Astrocyte (in vitro differentiated cells and primary cell): ENCODE results near the gene TNKS1BP1. TPM values are rescaled to one million over a fixed set of nuclear protein-coding genes. Genes with fewer than 3 reads are reported as not detected.

Experiments
- DNase-seq: peaks from one replicate; pipeline ENCODE4 v3.0.0-alpha.2; 2010; ENCODE audit warnings: low read depth
- FAIRE-seq: peaks from 2 replicates; lab custom pipeline; 2011; peaks lifted over from hg19 to GRCh38; lab: Jason Lieb, UNC
- H2AFZ ChIP-seq: 2 replicates; pipeline ENCODE4 v1.6.0; 2012; ENCODE audit warnings: low read depth, low read length, inconsistent platforms
- H3K27ac ChIP-seq: 2 replicates; pipeline ENCODE4 v1.5.1; 2011; ENCODE audit warnings: low read depth, low read length, inconsistent platforms
- H3K27me3 ChIP-seq: 2 replicates; pipeline ENCODE4 v1.6.0; 2011; ENCODE audit warnings: low read length, inconsistent platforms; ENCODE audit not compliant: insufficient read depth
- H3K36me3 ChIP-seq: 2 replicates; pipeline ENCODE4 v1.5.1; 2011; ENCODE audit warnings: low read length, inconsistent platforms; ENCODE audit not compliant: insufficient read depth
- H3K4me1 ChIP-seq: 2 replicates; pipeline ENCODE4 v1.5.1; 2011; ENCODE audit warnings: low read length, inconsistent platforms; ENCODE audit not compliant: insufficient read depth
- H3K4me2 ChIP-seq: 2 replicates; pipeline ENCODE4 v1.6.0; 2012; ENCODE audit warnings: low read length, inconsistent platforms
- H3K4me3 ChIP-seq: 2 replicates; pipeline ENCODE4 v1.5.1; 2011; ENCODE audit warnings: low read depth, mild to moderate bottlenecking, low read length, inconsistent platforms; ENCODE audit not compliant: insufficient read depth
- H3K79me2 ChIP-seq: 2 replicates; pipeline ENCODE4 v1.6.0; 2012; ENCODE audit warnings: mild to moderate bottlenecking, low read length, inconsistent platforms; ENCODE audit not compliant: insufficient read depth
- H3K9ac ChIP-seq: 2 replicates; pipeline ENCODE4 v1.6.0; 2012; ENCODE audit warnings: mild to moderate bottlenecking, low read length, inconsistent platforms
- H3K9me3 ChIP-seq: 2 replicates; pipeline ENCODE4 v1.5.1; 2012; ENCODE audit warnings: low read depth, mild to moderate bottlenecking, low read length, inconsistent platforms; ENCODE audit not compliant: insufficient read depth
- H4K20me1 ChIP-seq: 2 replicates; pipeline ENCODE4 v1.6.0; 2012; ENCODE audit warnings: low read length, inconsistent platforms; ENCODE audit not compliant: insufficient read depth
- H3K27ac Mint-ChIP-seq: one replicate; pipeline ENCODE4 v1.8.0; 2021; ENCODE audit warnings: mild to moderate bottlenecking, mixed read lengths; ENCODE audit not compliant: unreplicated experiment
- H3K27me3 Mint-ChIP-seq: one replicate; pipeline ENCODE4 v1.8.0; 2021; ENCODE audit warnings: low read depth, mixed read lengths; ENCODE audit not compliant: unreplicated experiment
- H3K36me3 Mint-ChIP-seq: one replicate; pipeline ENCODE4 v1.8.0; 2021; ENCODE audit warnings: low read depth, mixed read lengths; ENCODE audit not compliant: unreplicated experiment
- H3K4me1 Mint-ChIP-seq: one replicate; pipeline ENCODE4 v1.8.0; 2021; ENCODE audit warnings: low read depth, mixed read lengths; ENCODE audit not compliant: unreplicated experiment
- H3K4me3 Mint-ChIP-seq: one replicate; pipeline ENCODE4 v1.8.0; 2021; ENCODE audit warnings: mild to moderate bottlenecking, moderate library complexity, mixed read lengths; ENCODE audit not compliant: unreplicated experiment
- H3K9me3 Mint-ChIP-seq: one replicate; pipeline ENCODE4 v1.8.0; 2021; ENCODE audit warnings: mild to moderate bottlenecking, mixed read lengths; ENCODE audit not compliant: unreplicated experiment
- EZH2 ChIP-seq: IDR thresholded peaks from 2 replicates; pipeline ENCODE4 v1.6.1; 2012; ENCODE audit warnings: mild to moderate bottlenecking, low read length, inconsistent platforms; ENCODE audit not compliant: insufficient read depth
- total RNA-seq: library from RNA; stranded (reverse); gene quantifications from 2 replicates; pipeline ENCODE4 v1.2.1, GENCODE V29; 2021
- TF ChIP-seq, protein P1 (sequence below): IDR thresholded peaks from 2 replicates; pipeline ENCODE4 v1.5.1; 2011; ENCODE audit warnings: low read depth, mild to moderate bottlenecking, inconsistent platforms, low read length, moderate library complexity; ENCODE audit not compliant: insufficient read depth

TNKS1BP1 gene
- total RNA-seq, 1 donor from 2014 or later: 149 TPM

- Histone ChIP-seq H3K9me3 (no peaks in the 10 kb centered on the region), H3K9ac (no peak overlapping the region), H3K4me3 (no peak overlapping the region), H3K4me2 (no peak overlapping the region), H3K36me3 (peaks cover 21% of the 10 kb centered on the region), H2AFZ (no peak overlapping the region), H4K20me1 (peaks cover 72% of the 10 kb centered on the region), H3K27ac (no peak overlapping the region), H3K4me1 (peaks cover 51% of the 10 kb centered on the region), H3K27me3 (no peaks in the 10 kb centered on the region), H3K79me2 (peaks cover 71% of the 10 kb centered on the region)
- H3K9me3 Mint-ChIP-seq: no peaks in the 10 kb centered on the region
- peaks cover 36% of the 10 kb centered on the region for H3K4me1 Mint-ChIP-seq
- FAIRE-seq (no peak), DNase-seq (no peak)
- H3K4me3 Mint-ChIP-seq: no peak overlapping the region
- peaks cover 18% of the 10 kb centered on the region for H3K36me3 Mint-ChIP-seq
- no peaks in the 10 kb centered on the region for H3K27me3 Mint-ChIP-seq
- no peak for TF ChIP-seq EZH2
- TF ChIP-seq, protein P1, sequence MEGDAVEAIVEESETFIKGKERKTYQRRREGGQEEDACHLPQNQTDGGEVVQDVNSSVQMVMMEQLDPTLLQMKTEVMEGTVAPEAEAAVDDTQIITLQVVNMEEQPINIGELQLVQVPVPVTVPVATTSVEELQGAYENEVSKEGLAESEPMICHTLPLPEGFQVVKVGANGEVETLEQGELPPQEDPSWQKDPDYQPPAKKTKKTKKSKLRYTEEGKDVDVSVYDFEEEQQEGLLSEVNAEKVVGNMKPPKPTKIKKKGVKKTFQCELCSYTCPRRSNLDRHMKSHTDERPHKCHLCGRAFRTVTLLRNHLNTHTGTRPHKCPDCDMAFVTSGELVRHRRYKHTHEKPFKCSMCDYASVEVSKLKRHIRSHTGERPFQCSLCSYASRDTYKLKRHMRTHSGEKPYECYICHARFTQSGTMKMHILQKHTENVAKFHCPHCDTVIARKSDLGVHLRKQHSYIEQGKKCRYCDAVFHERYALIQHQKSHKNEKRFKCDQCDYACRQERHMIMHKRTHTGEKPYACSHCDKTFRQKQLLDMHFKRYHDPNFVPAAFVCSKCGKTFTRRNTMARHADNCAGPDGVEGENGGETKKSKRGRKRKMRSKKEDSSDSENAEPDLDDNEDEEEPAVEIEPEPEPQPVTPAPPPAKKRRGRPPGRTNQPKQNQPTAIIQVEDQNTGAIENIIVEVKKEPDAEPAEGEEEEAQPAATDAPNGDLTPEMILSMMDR: no peak
- no peak overlapping the region for H3K27ac Mint-ChIP-seq
Measured at GRCh38 chr11:57320067-57320718, 4.6 kb downstream of the TNKS1BP1 start.

GRCh38 chr11:57318178-57318577 lies 6.6 kb downstream of the TNKS1BP1 start:
- Histone ChIP-seq H4K20me1 (peaks cover 79% of the 10 kb centered on the region), H3K4me2 (no peak overlapping the region), H3K27ac (no peak overlapping the region), H3K79me2 (peaks cover 69% of the 10 kb centered on the region), H3K36me3 (peaks cover 21% of the 10 kb centered on the region), H3K4me1 (peaks cover 44% of the 10 kb centered on the region), H3K9ac (no peak overlapping the region), H3K4me3 (no peak overlapping the region), H2AFZ (no peak overlapping the region), H3K9me3 (no peaks in the 10 kb centered on the region), H3K27me3 (no peaks in the 10 kb centered on the region)
- peaks cover 29% of the 10 kb centered on the region for H3K4me1 Mint-ChIP-seq
- no peak for DNase-seq
- TF ChIP-seq, protein P1: no peak
- TF ChIP-seq EZH2: no peak
- H3K36me3 Mint-ChIP-seq: peaks cover 23% of the 10 kb centered on the region
- no peak overlapping the region for H3K27ac Mint-ChIP-seq
- no peak for FAIRE-seq
- no peaks in the 10 kb centered on the region for H3K9me3 Mint-ChIP-seq
- no peaks in the 10 kb centered on the region for H3K27me3 Mint-ChIP-seq
- H3K4me3 Mint-ChIP-seq: no peak overlapping the region

DNA sequence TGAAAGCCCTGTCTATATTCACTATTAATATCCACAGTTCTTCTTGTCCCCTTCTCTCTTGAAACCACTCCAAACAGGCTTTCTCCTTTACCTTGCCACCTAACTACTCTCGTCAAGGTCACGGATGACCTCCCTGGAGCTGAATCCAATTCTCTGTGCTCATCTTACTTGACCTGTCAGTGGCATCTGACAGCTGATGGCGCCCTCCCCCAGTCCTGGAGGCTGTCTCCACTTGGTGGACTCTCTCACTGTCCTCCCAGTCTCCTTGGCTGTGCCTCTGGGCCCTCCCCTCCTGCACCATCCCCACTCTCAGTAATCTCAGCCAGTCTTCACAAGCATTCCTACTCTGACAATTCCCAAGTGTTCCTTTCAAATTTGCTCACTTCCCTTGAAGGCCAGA lies 8.7 kb downstream of the TNKS1BP1 start:
- no peak overlapping the region for H3K27ac Mint-ChIP-seq
- no peaks in the 10 kb centered on the region for H3K27me3 Mint-ChIP-seq
- DNase-seq (no peak), FAIRE-seq (no peak)
- no peaks in the 10 kb centered on the region for H3K9me3 ChIP-seq
- H3K9ac ChIP-seq: peak overlapping the region; percentile 36
- H3K4me3 ChIP-seq: no peak overlapping the region
- H3K27me3 ChIP-seq: no peaks in the 10 kb centered on the region
- TF ChIP-seq EZH2: no peak
- TF ChIP-seq, protein P1: no peak
- H3K4me1 ChIP-seq: peaks cover 31% of the 10 kb centered on the region
- H3K4me1 Mint-ChIP-seq: peaks cover 25% of the 10 kb centered on the region
- no peak overlapping the region for H3K4me3 Mint-ChIP-seq
- peaks cover 73% of the 10 kb centered on the region for H4K20me1 ChIP-seq
- peak overlapping the region; percentile 54 for H3K4me2 ChIP-seq
- no peak overlapping the region for H3K27ac ChIP-seq
- peaks cover 64% of the 10 kb centered on the region for H3K79me2 ChIP-seq
- H3K36me3 Mint-ChIP-seq: peaks cover 22% of the 10 kb centered on the region
- H2AFZ ChIP-seq: no peak overlapping the region
- H3K36me3 ChIP-seq: peaks cover 21% of the 10 kb centered on the region
- H3K9me3 Mint-ChIP-seq: no peaks in the 10 kb centered on the region
